Neutrophil (primary cell): ENCODE measurements around the gene PEX5.
A peak's percentile ranks its signal among the peaks of the same experiment; 100 is the strongest.
"Not testable (repeated sequence)": the region's sequence is repeated elsewhere in the genome, so short reads cannot be mapped to it uniquely, and the experiment has no call there.

Experiments
- H3K27ac ChIP-seq: fragments of 200-600 bp; sonication (generic); 2 replicates; pipeline ENCODE4 v1.5.1; 2016; ENCODE audit warnings: mild to moderate bottlenecking, moderate library complexity
- H3K27me3 ChIP-seq: fragments of 200-600 bp; sonication (generic); 2 replicates; pipeline ENCODE4 v1.6.0; 2016; ENCODE audit warnings: mild to moderate bottlenecking
- H3K36me3 ChIP-seq: fragments of 200-600 bp; sonication (generic); 2 replicates; pipeline ENCODE4 v1.5.1; 2017
- H3K4me1 ChIP-seq, 2 experiments: fragments of 200-600 bp in 1 of 2; sonication (generic) in 1 of 2; 1 replicate in 1 of 2; 2 replicates in 1 of 2; pipeline versions ENCODE4 v1.5.1 to v1.6.1; 2013 to 2016; ENCODE audit warnings: low read depth in 1 of 2, low read length in 1 of 2, mild to moderate bottlenecking in 1 of 2, moderate library complexity in 1 of 2; ENCODE audit not compliant: control insufficient read depth in 1 of 2, insufficient read depth in 1 of 2
- H3K4me3 ChIP-seq, 2 experiments: fragments of 200-600 bp in 1 of 2; sonication (generic) in 1 of 2; 1 replicate in 1 of 2; 2 replicates in 1 of 2; pipeline ENCODE4 v1.5.1; 2013 to 2016; ENCODE audit warnings: low read depth in 1 of 2, low read length in 1 of 2, mild to moderate bottlenecking in 1 of 2, moderate library complexity in 1 of 2
- H3K9me3 ChIP-seq: fragments of 200-600 bp; sonication (generic); 2 replicates; pipeline ENCODE4 v1.5.1; 2016
- TF ChIP-seq, protein P1 (sequence below): fragments of 200-600 bp; sonication (generic); IDR thresholded peaks from 2 replicates; pipeline ENCODE4 v1.5.1; 2016; ENCODE audit warnings: antibody characterized with exemption

PEX5 gene

DNA sequence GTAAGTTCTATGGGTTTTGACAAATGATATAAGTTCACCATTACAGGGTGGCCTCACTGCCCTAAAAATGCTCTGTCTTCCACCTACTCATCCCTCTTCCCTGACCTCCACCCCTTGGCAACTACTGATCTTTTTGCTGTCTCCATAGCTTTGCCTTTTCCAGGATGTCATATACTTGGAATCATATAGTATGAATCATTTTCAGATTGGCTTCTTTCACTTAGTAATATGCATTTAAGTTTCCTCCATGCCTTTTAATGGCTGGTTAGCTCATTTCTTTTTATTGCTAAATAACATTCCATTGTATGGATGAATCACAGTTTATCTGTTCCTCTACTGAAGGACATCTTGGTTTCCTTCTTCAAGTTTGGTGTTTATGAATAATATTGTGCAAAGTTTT lies 14.0 kb upstream of the PEX5 start:
- TF ChIP-seq, protein P1, sequence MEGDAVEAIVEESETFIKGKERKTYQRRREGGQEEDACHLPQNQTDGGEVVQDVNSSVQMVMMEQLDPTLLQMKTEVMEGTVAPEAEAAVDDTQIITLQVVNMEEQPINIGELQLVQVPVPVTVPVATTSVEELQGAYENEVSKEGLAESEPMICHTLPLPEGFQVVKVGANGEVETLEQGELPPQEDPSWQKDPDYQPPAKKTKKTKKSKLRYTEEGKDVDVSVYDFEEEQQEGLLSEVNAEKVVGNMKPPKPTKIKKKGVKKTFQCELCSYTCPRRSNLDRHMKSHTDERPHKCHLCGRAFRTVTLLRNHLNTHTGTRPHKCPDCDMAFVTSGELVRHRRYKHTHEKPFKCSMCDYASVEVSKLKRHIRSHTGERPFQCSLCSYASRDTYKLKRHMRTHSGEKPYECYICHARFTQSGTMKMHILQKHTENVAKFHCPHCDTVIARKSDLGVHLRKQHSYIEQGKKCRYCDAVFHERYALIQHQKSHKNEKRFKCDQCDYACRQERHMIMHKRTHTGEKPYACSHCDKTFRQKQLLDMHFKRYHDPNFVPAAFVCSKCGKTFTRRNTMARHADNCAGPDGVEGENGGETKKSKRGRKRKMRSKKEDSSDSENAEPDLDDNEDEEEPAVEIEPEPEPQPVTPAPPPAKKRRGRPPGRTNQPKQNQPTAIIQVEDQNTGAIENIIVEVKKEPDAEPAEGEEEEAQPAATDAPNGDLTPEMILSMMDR = no peak
- H3K27me3 ChIP-seq = peaks cover 8% of the 10 kb centered on the region
- H3K36me3 ChIP-seq = no peaks in the 10 kb centered on the region
- H3K4me3 ChIP-seq = no peak overlapping the region
- H3K9me3 ChIP-seq = no peaks in the 10 kb centered on the region
- no peak overlapping the region for H3K27ac ChIP-seq
- peaks cover 6 to 7% of the 10 kb centered on the region in 2 experiments for H3K4me1 ChIP-seq

DNA sequence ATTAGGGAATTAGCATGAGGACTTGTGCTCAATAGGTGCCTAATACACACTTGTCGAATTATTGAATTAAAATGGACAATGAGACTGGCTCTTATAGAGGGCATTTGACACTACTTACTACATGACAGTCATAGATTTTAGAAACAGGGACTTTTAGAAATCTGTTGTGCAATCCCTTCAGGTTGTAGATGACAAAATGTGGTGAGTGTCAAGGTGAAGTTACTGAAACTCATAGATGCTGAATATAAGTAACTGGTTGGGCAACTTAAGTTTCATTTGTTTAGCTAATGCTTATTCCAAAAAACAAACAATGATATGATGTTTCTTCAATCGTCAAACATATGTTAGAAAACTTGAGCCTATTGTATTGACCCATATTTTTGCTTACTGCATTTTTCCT lies 12.9 kb upstream of the PEX5 start:
- Histone ChIP-seq H3K27me3 (peaks cover 8% of the 10 kb centered on the region), H3K36me3 (no peaks in the 10 kb centered on the region), H3K27ac (no peak overlapping the region), H3K4me1 (peaks cover 6 to 7% of the 10 kb centered on the region in 2 experiments), H3K4me3 (no peak overlapping the region), H3K9me3 (no peaks in the 10 kb centered on the region)
- TF ChIP-seq, protein P1 = no peak

DNA sequence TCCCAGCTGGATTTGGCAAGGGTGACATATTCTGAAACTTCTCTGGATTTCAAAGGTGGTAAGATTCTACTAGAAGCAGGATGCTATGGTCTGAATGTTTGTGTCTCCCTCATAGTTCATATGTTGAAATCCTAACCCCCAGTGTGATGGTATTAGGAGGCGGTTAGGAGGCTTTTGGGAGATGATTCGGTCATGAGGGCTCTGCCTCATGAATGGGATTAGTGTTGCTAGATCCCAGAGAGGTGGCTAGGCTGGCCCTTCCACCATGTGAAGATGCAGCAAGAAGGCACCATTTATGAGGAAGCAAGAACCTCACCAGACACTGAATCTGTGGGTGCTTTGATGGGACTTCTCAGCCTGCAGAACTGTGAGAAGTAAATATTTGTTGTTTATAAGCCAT lies 11.0 kb upstream of the PEX5 start:
- Histone ChIP-seq H3K4me3 (no peak overlapping the region), H3K4me1 (peaks cover 6 to 7% of the 10 kb centered on the region in 2 experiments), H3K9me3 (no peaks in the 10 kb centered on the region), H3K27ac (no peak overlapping the region), H3K36me3 (no peaks in the 10 kb centered on the region), H3K27me3 (peaks cover 8% of the 10 kb centered on the region)
- TF ChIP-seq, protein P1 = no peak

DNA sequence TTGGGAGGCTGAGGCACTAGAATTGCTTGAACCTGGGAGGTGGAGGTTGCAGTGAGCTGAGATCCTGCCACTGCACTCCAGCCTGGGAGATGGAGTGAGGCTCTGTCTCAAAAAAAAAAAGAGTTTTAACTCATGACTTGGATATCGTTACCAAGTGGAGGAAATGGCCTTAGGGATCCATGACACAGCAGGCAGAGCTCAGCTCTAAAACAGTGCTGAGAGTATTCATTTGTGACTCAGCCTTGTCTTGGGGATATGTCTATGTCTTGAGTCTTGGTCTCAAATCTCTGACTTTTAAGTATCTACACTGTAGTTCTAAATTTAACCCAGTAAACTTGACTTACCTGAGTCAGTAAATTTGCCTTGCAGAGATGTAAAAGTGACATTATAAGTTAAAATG lies 8.8 kb upstream of the PEX5 start:
- H3K27ac ChIP-seq = no peak overlapping the region
- H3K36me3 ChIP-seq = no peaks in the 10 kb centered on the region
- no peaks in the 10 kb centered on the region for H3K9me3 ChIP-seq
- H3K4me1 ChIP-seq = peaks cover 21% of the 10 kb centered on the region in 2 experiments
- H3K27me3 ChIP-seq = no peaks in the 10 kb centered on the region
- TF ChIP-seq, protein P1 = no peak
- no peak overlapping the region for H3K4me3 ChIP-seq

DNA sequence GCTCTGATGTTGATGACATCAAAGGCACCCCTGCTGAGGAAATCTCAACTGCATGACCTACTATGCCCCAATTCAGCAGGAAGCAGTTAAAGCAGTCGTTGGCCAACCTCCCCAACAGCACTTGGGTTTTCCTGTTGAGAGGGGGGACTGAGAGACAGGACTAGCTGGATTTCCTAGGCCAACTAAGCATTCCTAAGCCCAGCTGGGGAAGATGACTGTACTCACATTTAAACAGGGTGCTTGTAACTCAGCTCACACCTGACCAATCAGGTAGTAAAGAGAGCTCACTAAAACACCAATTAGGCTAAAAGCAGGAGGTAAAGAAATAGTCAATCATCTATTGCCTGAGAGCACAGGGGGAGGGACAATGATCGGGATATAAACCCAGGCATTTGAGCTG lies 3.4 kb upstream of the PEX5 start:
- peak overlapping the region; percentile 76 for H3K27ac ChIP-seq
- not testable (repeated sequence) for H3K27me3 ChIP-seq, H3K36me3 ChIP-seq, H3K9me3 ChIP-seq
- H3K4me3 ChIP-seq = peak overlapping the region in 1 of 2 experiments; percentile 2
- peaks cover 48 to 54% of the 10 kb centered on the region in 2 experiments for H3K4me1 ChIP-seq

DNA sequence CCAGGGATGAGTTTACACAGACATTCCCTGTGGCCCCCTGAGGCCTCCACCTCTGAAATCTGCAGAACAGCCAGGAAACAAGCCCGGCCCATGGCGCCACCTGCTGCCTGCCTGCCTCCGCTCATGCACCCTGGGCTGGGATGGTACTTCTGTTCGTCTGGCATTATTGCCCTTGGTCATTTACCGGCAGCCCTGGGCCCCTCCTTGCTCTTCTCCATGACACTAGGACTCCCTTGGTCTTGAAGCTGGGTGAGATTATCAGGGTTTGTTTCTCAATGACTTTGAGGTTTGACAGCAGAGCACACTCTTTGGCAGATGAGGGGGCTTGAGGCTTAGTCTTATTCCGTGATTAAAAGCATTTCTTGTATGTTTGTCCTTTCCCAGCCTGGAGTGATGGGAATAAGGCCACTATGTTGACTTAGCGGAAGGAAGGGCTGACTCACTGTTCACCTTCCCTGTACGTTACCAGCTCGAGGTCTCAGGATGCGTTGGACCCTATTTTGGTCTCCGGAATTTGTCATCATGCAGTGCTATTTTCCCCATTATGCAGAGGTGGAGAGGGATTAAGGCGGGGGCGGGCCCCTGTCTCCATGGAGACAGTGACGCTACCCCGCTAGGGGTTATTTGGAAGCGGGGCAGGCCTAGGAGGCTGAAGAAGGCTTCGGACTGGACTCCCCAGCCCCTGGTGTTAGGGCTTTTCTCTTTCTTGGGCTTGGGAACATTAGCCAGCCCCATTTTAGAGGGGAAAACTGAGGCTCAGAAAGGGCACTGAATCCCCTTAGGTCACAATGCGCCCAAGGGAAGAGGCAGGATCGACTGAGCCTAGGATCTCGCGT lies 706 bp upstream of the PEX5 start:
- Histone ChIP-seq H3K4me1 (peaks cover 48 to 54% of the 10 kb centered on the region in 2 experiments), H3K27me3 (no peaks in the 10 kb centered on the region), H3K9me3 (no peaks in the 10 kb centered on the region), H3K4me3 (peak overlapping the region; percentile 71 to 89), H3K27ac (peak overlapping the region; percentile 84), H3K36me3 (no peaks in the 10 kb centered on the region)
- TF ChIP-seq, protein P1 = peak; percentile 67
